Sciatic nerve (tissue), 2 donors: Measurements from ENCODE around the gene TREML1. TPM values are rescaled to one million over a fixed set of nuclear protein-coding genes. Genes with fewer than 3 reads are reported as not detected.
A peak's percentile ranks its signal among the peaks of the same experiment; 100 is the strongest.
"Not testable (repeated sequence)": the region's sequence is repeated elsewhere in the genome, so short reads cannot be mapped to it uniquely, and the experiment has no call there.

Source experiments
- ATAC-seq: fragments of 200-7000 bp; cut with Tn5 transposase; one replicate; pipeline ENCODE4 v1.9.1; 2020; ENCODE audit warnings: mild to moderate bottlenecking, moderate library complexity
- DNase-seq: peaks from one replicate; pipeline ENCODE4 v3.0.0-alpha.2; 2020; ENCODE audit warnings: low spot score
- intact Hi-C: fragments of 100-400 bp; cut with DNase I; formaldehyde crosslinking; loops from one replicate; pipeline ENCODE4 v1.14.2; 2022
- total RNA-seq: library from RNA; stranded (reverse); fragmentation: NEBNext Ultra II Directional; extraction: Animal tissue kit (Norgen Biotek cat#: 25700); gene quantifications from one replicate; pipeline ENCODE4 v1.2.1, GENCODE V29; 2021
- donor health status: DM: no; HTN: no; CAD: no.
- donor health status: DM: no; HTN: no; CAD: no.

The TREML1 gene
- total RNA-seq, 1 donor from 2014 or later, result 2.1 TPM

DNA sequence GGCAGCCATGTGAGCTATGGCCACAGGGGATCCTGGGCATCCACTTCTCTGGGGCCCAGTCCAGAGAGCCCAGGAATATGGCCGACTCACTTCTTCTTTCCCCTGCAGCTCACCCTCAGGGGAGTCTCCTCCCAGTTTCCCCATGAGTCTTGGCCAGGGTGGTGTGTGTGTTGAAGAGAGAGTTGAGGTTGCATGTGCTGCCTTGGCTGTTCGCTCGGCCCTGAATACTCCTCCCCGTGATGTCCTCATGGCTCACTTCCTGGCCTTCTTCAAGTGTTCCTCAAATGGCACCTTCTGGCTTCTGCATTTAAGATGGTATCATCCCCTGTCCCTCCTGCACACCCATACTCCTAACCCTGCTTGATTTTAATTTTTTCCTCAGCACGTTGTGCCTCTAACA is 3.2 kb upstream of the TREML1 start:
- no peak for ATAC-seq
- DNase-seq, result no peak

DNA sequence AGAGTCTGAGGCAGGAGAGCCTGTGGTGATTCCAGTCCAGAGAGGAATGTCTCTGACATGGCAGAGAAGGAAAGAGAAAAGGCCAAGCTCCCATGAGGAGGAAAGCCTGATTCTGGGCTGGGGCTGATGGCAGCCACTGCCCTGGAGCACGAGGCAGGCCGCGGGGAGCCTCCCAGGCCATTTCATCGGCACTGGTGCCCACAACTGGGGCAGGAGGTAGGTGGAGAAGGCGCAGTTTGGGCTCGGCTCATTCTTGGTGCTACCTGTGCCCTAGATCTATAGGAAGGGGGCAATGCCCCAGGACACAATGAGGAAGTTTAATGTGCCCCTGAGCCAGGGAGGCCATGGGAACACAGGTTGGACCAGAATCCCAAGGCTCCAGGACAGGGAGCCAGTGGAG is 2.6 kb upstream of the TREML1 start:
- intact Hi-C loops, result no loop called here
- no peak for DNase-seq
- no peak for ATAC-seq

More for the DNA sequence above, 3.2 kb upstream of the TREML1 start:
- intact Hi-C loops, result no loop called here

DNA sequence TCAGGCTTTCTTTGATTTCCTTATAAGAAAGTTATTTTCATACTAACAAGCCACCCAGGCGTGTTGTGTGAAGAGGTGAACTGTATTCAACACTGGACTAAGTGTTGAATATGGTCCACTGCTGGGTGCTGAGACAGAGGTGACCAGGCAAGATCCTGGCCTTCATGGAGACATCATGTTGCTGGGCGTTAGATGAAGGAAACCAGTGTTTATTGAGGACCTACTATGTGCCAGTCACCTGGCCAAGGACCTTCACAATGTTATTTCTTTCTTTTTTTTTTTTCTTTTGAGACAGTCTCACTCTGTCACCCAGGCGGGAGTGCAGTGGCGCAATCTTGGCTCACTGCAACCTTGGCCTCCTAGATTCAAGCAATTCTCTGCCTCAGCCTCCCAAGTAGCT is 1.9 kb upstream of the TREML1 start:
- no peak for DNase-seq

DNA sequence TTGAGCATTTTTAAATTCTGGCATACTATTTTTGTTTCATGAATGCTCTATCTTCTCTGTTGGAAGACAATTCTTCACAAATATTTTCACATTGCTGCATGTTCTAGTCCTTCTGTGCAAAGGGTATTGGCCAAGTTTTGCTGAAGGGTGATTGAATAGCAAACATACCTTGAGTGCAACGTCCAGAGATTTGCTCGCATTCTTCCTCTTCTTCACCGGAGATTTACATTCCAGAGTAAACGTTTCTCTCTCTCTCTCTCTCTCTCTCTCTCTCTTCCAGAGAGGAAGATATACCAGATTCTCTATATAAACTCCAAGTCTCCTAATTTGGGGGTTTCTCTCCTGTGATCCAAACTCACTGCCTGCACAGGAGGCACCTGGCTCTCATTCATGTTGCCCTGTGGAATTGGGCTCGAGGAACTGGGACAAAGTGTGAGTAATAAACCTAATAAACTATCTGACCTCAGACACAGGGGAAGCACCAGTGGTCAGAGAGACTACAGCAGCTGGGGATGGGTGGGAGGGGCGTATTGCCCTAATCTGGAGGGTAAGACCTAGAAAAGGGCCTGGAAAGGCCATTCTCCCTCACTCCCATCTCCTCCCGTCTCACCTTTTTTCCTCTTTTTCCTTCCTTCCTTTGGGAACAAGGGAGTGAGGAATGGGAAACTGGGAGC is 1.1 kb upstream of the TREML1 start:
- no peak for ATAC-seq
- intact Hi-C loops, result no loop called here
- DNase-seq, result no peak

More for the DNA sequence above, 1.9 kb upstream of the TREML1 start:
- intact Hi-C loops, result no loop called here
- ATAC-seq, result no peak

DNA sequence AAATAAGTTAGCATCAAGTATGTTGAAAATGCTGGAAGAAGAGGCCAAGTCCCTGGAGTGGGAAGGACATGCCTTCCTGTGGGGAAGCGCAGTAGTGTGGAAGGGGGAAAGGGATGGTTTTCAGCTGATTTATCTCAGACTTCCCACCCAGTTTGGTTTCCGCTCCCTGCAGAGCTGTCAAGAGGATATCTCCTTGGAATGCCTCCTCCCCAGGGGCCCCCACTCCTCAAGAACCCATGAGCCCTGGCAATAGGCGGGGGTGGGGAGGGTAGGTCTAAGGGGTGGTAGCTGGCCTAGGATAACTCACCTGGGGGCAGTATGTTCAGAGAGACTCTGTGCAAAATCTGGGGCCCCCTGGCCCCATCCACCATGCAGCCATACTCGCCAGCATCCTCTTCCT is 696 bp downstream of the TREML1 start:
- intact Hi-C loops, result no loop called here
- ATAC-seq, result no peak

DNA sequence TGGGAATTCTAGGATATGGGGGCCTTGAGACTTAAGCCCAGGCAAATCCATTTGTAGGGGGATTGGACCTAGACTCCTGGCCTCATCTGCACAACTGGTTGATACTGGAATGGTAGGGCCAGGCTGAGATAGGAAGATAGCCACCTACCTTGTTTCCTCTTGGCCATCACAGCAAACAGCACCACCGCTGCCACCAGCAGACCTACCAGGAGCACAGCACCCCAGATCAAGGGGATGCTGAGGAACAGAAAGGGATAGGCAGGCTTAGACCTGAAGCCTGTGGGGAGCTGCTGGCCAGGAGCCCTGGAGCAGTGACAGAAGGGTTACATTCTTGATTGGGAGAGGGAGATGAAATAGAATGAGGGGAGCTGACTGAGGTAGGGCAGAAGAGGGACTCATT is 3.5 kb downstream of the TREML1 start:
- ATAC-seq (no peak), DNase-seq (no peak)
- intact Hi-C loops, result no loop called here

More for the DNA sequence above, 696 bp downstream of the TREML1 start:
- DNase-seq, result no peak

DNA sequence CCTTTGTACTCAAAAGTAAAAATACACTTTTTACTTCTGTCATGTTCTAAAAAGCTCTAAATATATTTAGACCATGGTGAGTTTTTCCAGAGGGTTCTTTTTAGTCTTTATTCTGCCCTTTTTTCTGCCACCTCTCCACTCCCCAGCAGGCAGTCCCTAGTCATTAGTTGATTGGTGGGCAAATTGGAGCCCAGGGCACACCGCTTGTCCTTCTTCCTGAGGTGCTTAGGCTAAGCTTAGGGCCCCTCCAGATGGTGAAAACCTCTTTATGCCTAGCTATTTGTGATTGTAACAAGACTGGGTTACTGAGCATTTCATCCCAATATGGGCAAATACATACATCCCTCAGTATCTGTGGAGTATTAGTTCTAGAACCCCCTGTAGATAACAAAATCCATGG is 6.2 kb downstream of the TREML1 start:
- ATAC-seq (no peak), DNase-seq (no peak)
- intact Hi-C loops, result no loop called here

DNA sequence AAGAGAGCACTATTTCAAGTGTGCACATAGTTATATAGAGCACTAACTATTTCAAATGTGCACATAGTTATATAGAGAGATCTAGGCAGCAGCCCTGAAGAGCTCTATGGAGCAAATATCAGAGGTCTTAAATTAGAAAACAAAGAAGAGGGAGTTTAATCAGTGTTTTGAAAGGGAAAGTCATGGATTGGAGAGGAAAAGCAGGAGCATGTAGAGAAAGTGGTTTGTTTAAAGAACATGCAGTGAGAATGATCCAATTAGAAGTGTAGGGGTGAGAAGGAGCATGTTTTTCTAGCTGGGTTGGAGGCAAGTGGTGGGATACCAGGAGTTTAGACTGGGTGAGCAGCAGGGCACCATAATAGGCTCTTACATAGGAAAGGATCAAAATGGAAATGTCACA is 17.2 kb downstream of the TREML1 start:
- intact Hi-C loops, result no loop called here
- DNase-seq, result no peak
- no peak for ATAC-seq

DNA sequence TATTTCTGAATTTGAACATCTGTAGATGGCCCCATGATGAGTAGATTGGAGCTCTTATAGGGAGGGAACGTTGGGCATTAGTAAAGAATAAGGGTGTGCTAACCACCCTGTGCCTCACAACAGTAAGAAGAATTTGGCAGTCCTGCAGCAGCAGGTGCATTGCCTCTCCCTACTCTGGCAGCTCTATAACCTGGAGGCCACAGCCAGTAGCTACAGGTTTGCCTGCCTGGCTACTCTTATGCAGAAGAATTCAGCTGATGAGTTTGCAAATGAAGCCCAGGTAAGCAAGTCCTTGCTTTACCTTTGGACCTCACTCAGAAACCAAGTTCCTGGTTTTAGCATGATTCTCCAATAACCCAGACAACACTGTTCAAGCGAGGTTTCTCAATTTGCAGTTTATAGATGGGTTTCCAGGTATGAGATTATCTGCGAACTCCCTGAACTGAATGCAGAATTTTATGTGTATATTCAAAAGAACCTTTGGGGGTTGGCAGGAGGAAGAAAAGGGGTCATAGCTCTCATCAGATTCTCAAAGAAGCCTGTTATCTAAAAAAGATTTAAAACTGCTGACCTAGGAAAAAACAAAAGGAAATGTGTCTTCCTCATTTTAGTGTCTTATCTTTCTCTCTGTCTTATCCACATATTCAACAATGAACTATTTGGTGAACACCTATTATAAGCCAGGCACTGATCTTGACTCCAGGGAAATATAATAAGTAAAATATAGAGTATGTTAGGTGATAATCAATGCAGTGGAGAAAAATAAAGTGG is 18.9 kb downstream of the TREML1 start:
- no peak for DNase-seq
- intact Hi-C loops, result no loop called here

DNA sequence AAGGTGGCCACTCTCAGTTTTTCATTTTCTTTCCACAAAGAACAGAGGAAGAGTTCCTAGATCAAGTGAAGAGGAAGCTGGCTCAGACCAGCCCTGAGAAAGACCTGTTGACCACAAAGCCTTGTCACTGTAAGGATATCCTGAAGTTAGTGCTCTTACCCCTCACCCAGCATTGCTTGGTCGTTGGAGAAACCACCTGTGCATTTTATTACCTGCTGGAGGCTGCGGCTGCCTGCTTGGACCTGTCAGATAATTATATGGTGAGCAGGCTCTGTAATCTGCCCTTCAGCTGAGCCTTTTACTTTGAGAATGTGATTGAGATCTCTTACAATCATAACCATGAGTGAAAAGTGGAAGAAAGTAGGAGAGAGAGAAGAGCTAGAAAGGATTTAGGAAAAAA is 21.9 kb downstream of the TREML1 start:
- no peak for DNase-seq
- intact Hi-C loops, result no loop called here
- ATAC-seq, result no peak

More for the DNA sequence above, 18.9 kb downstream of the TREML1 start:
- ATAC-seq, result no peak

DNA sequence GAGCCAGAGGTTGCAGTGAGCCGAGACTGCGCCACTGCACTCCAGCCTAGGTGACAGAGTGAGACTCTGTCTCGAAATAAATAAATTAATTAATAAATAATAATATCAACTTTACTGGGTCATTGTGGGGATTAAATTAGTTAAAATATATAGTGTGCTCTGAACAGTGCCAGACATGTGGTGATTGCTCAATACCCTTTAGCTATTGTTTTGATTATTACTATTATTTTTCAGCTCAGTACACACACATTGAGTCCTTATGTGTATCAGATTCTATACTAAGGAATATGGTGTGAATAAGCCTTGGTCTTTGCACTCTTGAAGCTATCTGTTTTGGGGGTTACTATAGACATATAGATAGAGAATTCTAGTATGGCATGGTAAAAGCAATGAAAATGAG is 28.9 kb downstream of the TREML1 start:
- ATAC-seq, result no peak

DNA sequence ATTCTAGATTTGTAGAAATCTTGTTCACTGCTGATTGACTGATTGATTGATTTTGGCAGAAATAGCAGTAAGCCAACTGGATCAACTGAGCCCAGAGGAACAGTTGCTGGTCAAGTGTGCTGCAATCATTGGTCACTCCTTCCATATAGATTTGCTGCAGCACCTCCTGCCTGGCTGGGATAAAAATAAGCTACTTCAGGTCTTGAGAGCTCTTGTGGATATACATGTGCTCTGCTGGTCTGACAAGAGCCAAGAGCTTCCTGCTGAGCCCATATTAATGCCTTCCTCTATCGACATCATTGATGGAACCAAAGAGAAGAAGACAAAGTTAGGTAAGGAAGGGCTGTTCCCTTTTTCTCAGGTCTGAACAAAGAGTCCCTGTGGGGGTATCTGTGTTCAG is 31.2 kb downstream of the TREML1 start:
- ATAC-seq (no peak), DNase-seq (no peak)
- intact Hi-C loops, result no loop called here

More for the DNA sequence above, 28.9 kb downstream of the TREML1 start:
- no peak for DNase-seq
- intact Hi-C loops, result no loop called here

DNA sequence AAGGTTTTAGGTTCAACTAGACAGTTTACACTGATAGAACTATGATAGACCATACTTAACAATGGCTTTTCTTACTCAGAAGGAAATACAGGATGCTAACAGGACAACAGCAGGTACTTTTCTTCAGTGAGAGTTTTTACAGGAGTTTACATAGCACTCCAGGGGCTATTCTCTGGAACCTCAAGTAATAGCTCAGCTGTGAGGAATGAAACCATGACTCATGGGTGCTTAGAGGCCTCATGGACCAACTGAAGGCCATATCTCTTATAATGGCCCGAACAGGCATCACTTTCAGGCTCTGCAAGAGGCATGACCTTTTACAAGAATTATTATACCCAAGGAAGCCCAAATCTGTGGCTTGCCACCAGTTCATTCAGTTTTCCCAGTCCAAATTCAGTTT is 31.8 kb downstream of the TREML1 start:
- ATAC-seq (no peak), DNase-seq (no peak)
- intact Hi-C loops, result no loop called here

DNA sequence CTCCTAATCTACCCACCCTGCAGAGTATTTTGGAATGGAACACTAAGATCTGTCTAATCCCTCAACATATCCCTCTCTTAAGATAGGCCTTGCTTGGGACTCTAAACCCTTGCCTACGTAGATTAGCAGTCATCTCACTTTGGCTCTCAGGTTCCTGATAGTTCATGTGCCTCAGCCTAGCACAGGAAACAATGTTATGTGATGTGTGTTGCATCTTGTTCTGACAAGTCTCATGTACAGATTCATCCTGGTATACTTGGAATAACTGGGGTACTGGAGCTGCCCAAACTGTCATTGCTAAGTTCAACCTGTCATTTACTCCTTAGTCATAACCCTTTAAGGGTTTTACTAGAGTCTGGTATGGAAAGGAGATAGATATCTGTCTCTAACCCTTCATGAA is 34.1 kb downstream of the TREML1 start:
- DNase-seq (no peak), ATAC-seq (no peak)
- intact Hi-C loops, result no loop called here

DNA sequence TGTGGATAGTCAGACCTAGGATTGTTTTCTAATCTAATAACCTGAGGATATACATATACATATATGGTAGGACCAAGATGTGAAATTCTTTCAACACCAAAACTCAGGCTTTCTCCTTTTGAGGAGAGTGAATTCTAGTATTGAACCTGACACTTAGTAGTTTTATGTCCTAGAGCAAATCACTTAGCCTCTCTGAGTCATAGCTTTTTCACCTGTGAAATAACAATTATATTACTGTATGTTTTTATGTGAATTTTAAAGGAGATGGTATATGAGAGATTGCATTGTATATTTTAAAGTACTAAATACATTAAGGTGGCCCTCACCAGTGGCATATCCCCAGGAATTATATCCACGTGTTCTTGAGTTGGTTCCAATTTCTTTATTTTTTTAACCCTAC is 34.6 kb downstream of the TREML1 start:
- no peak for DNase-seq
- ATAC-seq, result no peak
- intact Hi-C loops, result no loop called here

DNA sequence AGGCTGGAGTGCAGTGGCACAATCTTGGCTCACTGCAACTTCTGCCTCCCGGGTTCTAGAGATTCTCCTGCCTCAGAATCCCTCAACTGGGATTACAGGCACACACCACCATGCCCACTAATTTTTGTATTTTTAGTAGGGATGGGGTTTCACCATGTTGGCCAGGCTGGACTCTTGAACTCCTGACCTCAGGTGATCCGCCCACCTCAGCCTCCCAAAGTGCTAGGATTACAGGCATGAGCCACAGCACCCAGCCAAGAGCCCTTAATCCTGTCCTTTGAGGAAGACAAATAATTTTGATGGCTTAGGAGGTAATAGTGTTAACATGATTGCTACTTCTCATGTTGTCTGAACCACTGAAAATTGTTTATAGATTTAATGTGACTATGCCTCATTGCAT is 39.1 kb downstream of the TREML1 start:
- DNase-seq, ATAC-seq, intact Hi-C loops: not testable (repeated sequence)

DNA sequence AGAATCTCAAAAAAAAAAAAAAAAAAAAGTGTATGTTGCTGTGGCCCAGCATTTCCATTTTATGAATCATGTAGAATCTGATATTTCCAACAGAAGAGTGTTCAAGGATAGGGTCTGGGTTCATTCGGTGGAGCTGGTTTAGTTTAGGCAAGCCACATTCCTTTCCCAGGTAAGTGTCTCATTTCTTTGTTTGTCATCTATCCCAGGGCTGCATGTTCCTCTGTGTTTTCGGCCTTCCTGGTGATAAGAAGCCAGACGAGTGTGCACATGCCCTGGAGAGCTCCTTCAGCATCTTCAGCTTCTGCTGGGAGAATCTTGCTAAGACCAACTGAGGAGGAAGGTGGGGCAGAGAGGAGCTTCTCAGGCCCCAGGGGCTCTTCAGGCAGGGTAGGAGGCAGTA is 43.1 kb downstream of the TREML1 start:
- no peak for ATAC-seq
- DNase-seq, result no peak
- intact Hi-C loops, result no loop called here

DNA sequence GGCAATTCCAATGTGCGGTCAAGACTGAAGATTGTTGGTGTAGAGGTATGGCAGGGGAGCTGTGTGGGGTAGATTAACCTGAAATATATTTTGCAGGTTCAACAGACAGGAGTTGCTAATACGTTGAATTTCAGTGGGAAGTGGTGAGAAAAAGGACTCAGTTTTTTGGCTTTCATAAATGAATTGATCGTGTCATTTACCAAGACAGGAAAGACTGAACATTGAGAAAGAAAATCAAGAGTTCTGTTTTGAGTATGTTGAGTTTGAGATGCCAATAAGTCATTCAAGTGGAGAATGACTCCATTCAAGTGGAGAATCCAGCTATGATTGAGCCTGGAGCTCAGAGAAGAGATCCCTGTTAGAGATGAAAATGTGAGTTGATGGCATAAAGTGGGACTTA is 50.3 kb downstream of the TREML1 start:
- no peak for DNase-seq
- intact Hi-C loops, result no loop called here
- no peak for ATAC-seq

DNA sequence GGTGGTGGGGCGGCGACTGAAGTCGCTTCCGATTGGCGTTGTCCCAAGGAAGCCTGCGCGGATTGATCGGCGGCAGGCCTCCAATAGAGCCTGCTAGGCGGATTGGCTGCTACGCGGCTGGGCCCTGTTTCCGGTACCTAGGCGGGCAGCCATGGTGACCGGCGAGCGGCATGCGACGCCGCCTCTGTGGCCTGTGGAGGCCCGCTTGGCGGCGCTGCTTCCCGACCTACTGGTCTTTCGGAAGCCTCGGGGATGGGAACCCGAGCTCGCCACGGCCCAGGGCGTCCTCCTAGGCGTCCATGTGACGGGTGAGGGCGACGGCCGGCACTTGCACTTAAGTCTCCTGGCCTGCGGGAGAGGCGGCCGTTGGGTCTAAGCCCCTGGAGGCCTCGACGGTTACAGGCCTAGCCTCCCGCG is 53.3 kb downstream of the TREML1 start:
- DNase-seq (peak; percentile 60), ATAC-seq (peak; percentile 26)
- intact Hi-C loops, result no loop called here
